HG02938 (cell line): ENCODE measurements around the gene NRG2.

ENCODE experiments used
- ATAC-seq: cut with Tn5 transposase; IDR thresholded peaks from one replicate; pipeline ENCODE4 v1.9.1; 2021; ENCODE audit warnings: mild to moderate bottlenecking, moderate library complexity; ENCODE audit not compliant: unreplicated experiment

The NRG2 gene

GRCh38 chr5:139910036-139910435, 133.1 kb downstream of the NRG2 start:
- no peak for ATAC-seq

- ATAC-seq, result no peak
Observed at GRCh38 chr5:139908749-139909148, 134.3 kb downstream of the NRG2 start.

GRCh38 chr5:139906661-139907060, 136.4 kb downstream of the NRG2 start:
- no peak for ATAC-seq

GRCh38 chr5:139904816-139905661, 138.1 kb downstream of the NRG2 start:
- ATAC-seq, result no peak

GRCh38 chr5:139904566-139904815, 138.6 kb downstream of the NRG2 start:
- no peak for ATAC-seq

- no peak for ATAC-seq
Observed at GRCh38 chr5:139903795-139904565, 139.1 kb downstream of the NRG2 start.

GRCh38 chr5:139903450-139903794, 139.7 kb downstream of the NRG2 start:
- ATAC-seq, result no peak

GRCh38 chr5:139901986-139902385, 141.1 kb downstream of the NRG2 start:
- no peak for ATAC-seq

- no peak for ATAC-seq
Observed at GRCh38 chr5:139901251-139901575, 141.9 kb downstream of the NRG2 start.

GRCh38 chr5:139900546-139901250, 142.4 kb downstream of the NRG2 start:
- no peak for ATAC-seq

GRCh38 chr5:139898981-139899380, 144.1 kb downstream of the NRG2 start:
- no peak for ATAC-seq

GRCh38 chr5:139897982-139898381, 145.1 kb downstream of the NRG2 start:
- no peak for ATAC-seq

- no peak for ATAC-seq
Observed at GRCh38 chr5:139897342-139897741, 145.8 kb downstream of the NRG2 start.

- ATAC-seq, result no peak
Observed at GRCh38 chr5:139896718-139897117, 146.4 kb downstream of the NRG2 start.

GRCh38 chr5:139895647-139896046, 147.5 kb downstream of the NRG2 start:
- no peak for ATAC-seq

- no peak for ATAC-seq
Observed at GRCh38 chr5:139895046-139895445, 148.1 kb downstream of the NRG2 start.

GRCh38 chr5:139893873-139894272, 149.2 kb downstream of the NRG2 start:
- ATAC-seq, result no peak

GRCh38 chr5:139889410-139889809, 153.7 kb downstream of the NRG2 start:
- no peak for ATAC-seq

GRCh38 chr5:139888370-139888769, 154.7 kb downstream of the NRG2 start:
- no peak for ATAC-seq

- no peak for ATAC-seq
Observed at GRCh38 chr5:139886213-139886612, 156.9 kb downstream of the NRG2 start.

GRCh38 chr5:139885857-139886208, 157.3 kb downstream of the NRG2 start:
- no peak for ATAC-seq

GRCh38 chr5:139885172-139885856, 157.8 kb downstream of the NRG2 start:
- no peak for ATAC-seq
